Measurements from ENCODE around the gene IRF2. TPM values are rescaled to one million over a fixed set of nuclear protein-coding genes. Genes with fewer than 3 reads are reported as not detected.
A peak's percentile ranks its signal among the peaks of the same experiment; 100 is the strongest.

The IRF2 gene
- polyA plus RNA-seq, 1 donor, result 38.8 TPM

DNA sequence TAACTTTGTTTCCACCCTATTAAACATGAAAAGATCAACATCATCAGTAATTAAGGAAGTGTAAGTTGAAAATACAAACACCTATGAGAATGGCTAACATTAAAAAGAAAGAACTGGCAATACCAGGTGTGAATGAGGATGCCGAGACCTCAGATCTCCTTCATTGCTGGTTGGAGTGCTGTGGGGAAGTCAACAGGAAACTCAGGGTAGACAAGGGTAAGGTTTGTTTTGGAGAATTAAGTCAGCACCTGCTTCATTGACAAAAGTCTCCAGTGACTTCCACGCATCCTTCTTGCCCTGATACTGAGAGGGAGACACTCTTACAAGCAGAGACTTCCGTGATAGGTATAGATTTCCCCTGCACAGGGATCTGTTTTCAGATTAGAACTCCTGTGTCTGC, 106.1 kb downstream of the IRF2 start:
- DNase-seq, result no peak
- H3K36me3 ChIP-seq (ENCODE audit: control insufficient read depth, insufficient read depth, low read length), result no peaks in the 10 kb centered on the region
- no peak overlapping the region for H3K27ac ChIP-seq (ENCODE audit: low read length)
- no peaks in the 10 kb centered on the region for H3K27me3 ChIP-seq (ENCODE audit: control insufficient read depth, insufficient read depth, low read length)
- H3K9me3 ChIP-seq (ENCODE audit: control insufficient read depth, low read depth, low read length), result no peaks in the 10 kb centered on the region
- H3K4me3 ChIP-seq (ENCODE audit: low read length), result no peak overlapping the region
- peaks cover 14% of the 10 kb centered on the region for H3K4me1 ChIP-seq (ENCODE audit: control insufficient read depth, insufficient read depth, low read length)
- no CpG with 5 or more reads among the region's 3 CpGs for WGBS (ENCODE audit: insufficient coverage, low lambda C conversion rate)

- DNase-seq, result peak in 1 of 2 donors; percentile 53
- peaks cover 14% of the 10 kb centered on the region for H3K4me1 ChIP-seq (ENCODE audit: control insufficient read depth, insufficient read depth, low read length)
- no peaks in the 10 kb centered on the region for H3K9me3 ChIP-seq (ENCODE audit: control insufficient read depth, low read depth, low read length)
- peak overlapping the region; percentile 45 for H3K27ac ChIP-seq (ENCODE audit: low read length)
- no peaks in the 10 kb centered on the region for H3K27me3 ChIP-seq (ENCODE audit: control insufficient read depth, insufficient read depth, low read length)
- no peaks in the 10 kb centered on the region for H3K36me3 ChIP-seq (ENCODE audit: control insufficient read depth, insufficient read depth, low read length)
- H3K4me3 ChIP-seq (ENCODE audit: low read length), result no peak overlapping the region
- no CpG with 5 or more reads among the region's 5 CpGs for WGBS (ENCODE audit: insufficient coverage, low lambda C conversion rate)
Observed at GRCh38 chr4:184364100-184364921, 110.0 kb downstream of the IRF2 start.

DNA sequence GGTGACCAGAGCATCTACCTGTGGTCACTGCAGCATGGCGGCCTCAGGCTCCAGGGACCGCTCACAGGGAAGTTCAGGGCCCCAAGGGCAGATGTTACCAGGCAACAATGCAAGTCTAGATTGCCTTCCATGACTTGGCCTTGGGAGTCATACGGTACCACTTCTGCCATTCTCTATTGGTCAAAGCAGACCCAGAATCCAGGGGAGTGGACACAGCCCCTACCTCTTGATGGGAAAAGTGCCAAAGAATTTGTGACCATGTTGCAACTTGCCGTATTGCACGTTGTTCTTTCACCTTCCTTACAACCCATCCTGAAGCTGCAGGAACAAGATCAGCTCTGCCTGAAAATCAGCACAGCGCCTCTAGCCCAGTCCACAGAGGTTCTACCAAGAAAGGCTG, 111.1 kb downstream of the IRF2 start:
- no peaks in the 10 kb centered on the region for H3K27me3 ChIP-seq (ENCODE audit: control insufficient read depth, insufficient read depth, low read length)
- H3K9me3 ChIP-seq (ENCODE audit: control insufficient read depth, low read depth, low read length), result no peaks in the 10 kb centered on the region
- H3K4me3 ChIP-seq (ENCODE audit: low read length), result no peak overlapping the region
- DNase-seq, result no peak
- no peak overlapping the region for H3K27ac ChIP-seq (ENCODE audit: low read length)
- no peaks in the 10 kb centered on the region for H3K36me3 ChIP-seq (ENCODE audit: control insufficient read depth, insufficient read depth, low read length)
- peaks cover 14% of the 10 kb centered on the region for H3K4me1 ChIP-seq (ENCODE audit: control insufficient read depth, insufficient read depth, low read length)
- no CpG with 5 or more reads among the region's 6 CpGs for WGBS (ENCODE audit: insufficient coverage, low lambda C conversion rate)

- Histone ChIP-seq H3K27me3 (ENCODE audit: control insufficient read depth, insufficient read depth, low read length) (no peaks in the 10 kb centered on the region), H3K4me1 (ENCODE audit: control insufficient read depth, insufficient read depth, low read length) (peaks cover 14% of the 10 kb centered on the region), H3K27ac (ENCODE audit: low read length) (no peak overlapping the region), H3K4me3 (ENCODE audit: low read length) (no peak overlapping the region), H3K9me3 (ENCODE audit: control insufficient read depth, low read depth, low read length) (no peaks in the 10 kb centered on the region), H3K36me3 (ENCODE audit: control insufficient read depth, insufficient read depth, low read length) (no peaks in the 10 kb centered on the region)
- no CpG with 5 or more reads among the region's 4 CpGs for WGBS (ENCODE audit: insufficient coverage, low lambda C conversion rate)
- no peak for DNase-seq
Observed at GRCh38 chr4:184362396-184362795, 112.0 kb downstream of the IRF2 start.

- peaks cover 14% of the 10 kb centered on the region for H3K4me1 ChIP-seq (ENCODE audit: control insufficient read depth, insufficient read depth, low read length)
- no peaks in the 10 kb centered on the region for H3K36me3 ChIP-seq (ENCODE audit: control insufficient read depth, insufficient read depth, low read length)
- 90% methylated on average over 2 of the region's 3 CpGs for WGBS (ENCODE audit: insufficient coverage, low lambda C conversion rate)
- no peak overlapping the region for H3K27ac ChIP-seq (ENCODE audit: low read length)
- DNase-seq, result no peak
- H3K9me3 ChIP-seq (ENCODE audit: control insufficient read depth, low read depth, low read length), result no peaks in the 10 kb centered on the region
- no peak overlapping the region for H3K4me3 ChIP-seq (ENCODE audit: low read length)
- H3K27me3 ChIP-seq (ENCODE audit: control insufficient read depth, insufficient read depth, low read length), result no peaks in the 10 kb centered on the region
Observed at GRCh38 chr4:184361443-184361842, 112.9 kb downstream of the IRF2 start.

DNA sequence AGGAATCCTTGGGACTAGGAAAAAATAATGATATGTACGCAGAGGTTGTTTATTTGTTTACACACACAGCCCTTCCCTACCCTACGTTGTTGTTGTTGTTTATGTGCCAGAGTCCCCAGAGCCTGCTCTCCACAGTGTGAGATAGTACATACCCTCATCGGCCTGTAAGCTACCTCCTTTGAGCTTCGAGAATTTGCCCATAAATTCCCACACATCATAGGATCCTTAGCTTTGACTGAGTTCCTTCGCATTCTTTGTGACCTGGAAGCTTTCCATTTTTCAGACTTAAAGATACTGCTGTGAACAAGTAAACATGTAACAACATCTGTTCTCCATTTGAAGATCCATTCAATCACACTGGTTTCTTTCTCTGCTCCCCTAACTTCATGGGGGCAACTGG, 114.5 kb downstream of the IRF2 start:
- no peaks in the 10 kb centered on the region for H3K9me3 ChIP-seq (ENCODE audit: control insufficient read depth, low read depth, low read length)
- no peak for DNase-seq
- no peak overlapping the region for H3K27ac ChIP-seq (ENCODE audit: low read length)
- H3K4me1 ChIP-seq (ENCODE audit: control insufficient read depth, insufficient read depth, low read length), result peaks cover 17% of the 10 kb centered on the region
- no peak overlapping the region for H3K4me3 ChIP-seq (ENCODE audit: low read length)
- WGBS (ENCODE audit: insufficient coverage, low lambda C conversion rate), result 94% methylated on average over 2 of the region's 5 CpGs
- H3K36me3 ChIP-seq (ENCODE audit: control insufficient read depth, insufficient read depth, low read length), result no peaks in the 10 kb centered on the region
- H3K27me3 ChIP-seq (ENCODE audit: control insufficient read depth, insufficient read depth, low read length), result no peaks in the 10 kb centered on the region

DNA sequence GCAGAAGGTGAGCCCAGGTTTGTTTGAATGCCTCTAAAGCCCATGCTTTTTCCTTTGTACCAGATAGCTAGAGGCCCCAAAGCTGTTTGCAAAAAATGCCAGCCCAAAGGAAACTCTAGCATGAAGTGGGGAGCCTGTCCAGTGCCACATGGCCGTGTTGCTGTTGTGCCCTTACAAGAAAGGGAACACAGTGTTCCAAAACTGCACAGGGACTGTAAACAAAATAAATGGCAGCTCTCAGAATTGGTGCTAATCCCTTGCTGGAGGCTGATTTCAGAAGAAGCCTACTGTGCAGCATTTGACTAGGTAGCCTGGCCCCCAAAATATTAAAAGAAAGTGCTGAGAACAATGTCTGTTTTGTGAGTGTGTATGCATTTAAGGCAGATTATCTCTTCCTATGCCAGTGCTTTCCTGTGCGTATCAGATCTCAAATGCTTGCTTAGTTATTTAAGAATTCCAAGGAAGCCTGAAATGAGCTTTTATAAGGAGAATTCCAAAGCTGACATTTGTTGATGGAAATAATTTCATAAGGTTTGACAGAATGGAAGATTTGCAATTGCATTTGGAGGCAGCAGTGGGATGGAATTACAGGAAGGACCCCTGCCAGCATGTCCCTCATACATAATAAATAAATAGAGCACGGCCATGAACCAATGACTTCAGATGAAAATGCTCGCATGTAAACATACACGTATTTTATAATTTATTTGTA, 115.7 kb downstream of the IRF2 start:
- Histone ChIP-seq H3K4me1 (ENCODE audit: control insufficient read depth, insufficient read depth, low read length) (peaks cover 6% of the 10 kb centered on the region), H3K9me3 (ENCODE audit: control insufficient read depth, low read depth, low read length) (peaks cover 1% of the 10 kb centered on the region), H3K4me3 (ENCODE audit: low read length) (no peak overlapping the region), H3K27ac (ENCODE audit: low read length) (no peak overlapping the region), H3K36me3 (ENCODE audit: control insufficient read depth, insufficient read depth, low read length) (no peaks in the 10 kb centered on the region), H3K27me3 (ENCODE audit: control insufficient read depth, insufficient read depth, low read length) (no peaks in the 10 kb centered on the region)
- WGBS (ENCODE audit: insufficient coverage, low lambda C conversion rate), result 100% methylated on average over 1 of the region's 5 CpGs
- no peak for DNase-seq

DNA sequence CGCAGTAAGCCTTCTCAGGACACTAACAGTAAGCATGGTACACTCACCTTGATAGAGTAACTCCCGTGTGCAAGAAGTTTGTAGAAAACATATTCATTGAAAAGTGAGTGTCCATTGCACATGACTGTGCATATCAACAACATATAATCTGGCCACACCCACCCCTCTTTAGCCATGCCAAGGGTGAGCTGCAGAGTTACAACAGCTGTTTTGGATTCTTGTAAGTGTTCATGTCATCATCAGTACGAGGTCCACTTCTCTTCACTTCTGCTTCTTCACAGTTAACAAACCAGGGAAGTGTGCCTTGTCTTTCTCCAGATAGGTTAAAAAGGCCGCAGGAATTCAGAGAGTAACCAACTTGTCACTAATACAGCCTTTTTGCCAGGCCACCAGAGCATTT, 116.6 kb downstream of the IRF2 start:
- Histone ChIP-seq H3K4me3 (ENCODE audit: low read length) (no peak overlapping the region), H3K4me1 (ENCODE audit: control insufficient read depth, insufficient read depth, low read length) (peaks cover 6% of the 10 kb centered on the region), H3K9me3 (ENCODE audit: control insufficient read depth, low read depth, low read length) (peaks cover 2% of the 10 kb centered on the region), H3K36me3 (ENCODE audit: control insufficient read depth, insufficient read depth, low read length) (no peaks in the 10 kb centered on the region), H3K27me3 (ENCODE audit: control insufficient read depth, insufficient read depth, low read length) (no peaks in the 10 kb centered on the region), H3K27ac (ENCODE audit: low read length) (no peak overlapping the region)
- DNase-seq, result no peak
- no CpG with 5 or more reads among the region's 4 CpGs for WGBS (ENCODE audit: insufficient coverage, low lambda C conversion rate)

DNA sequence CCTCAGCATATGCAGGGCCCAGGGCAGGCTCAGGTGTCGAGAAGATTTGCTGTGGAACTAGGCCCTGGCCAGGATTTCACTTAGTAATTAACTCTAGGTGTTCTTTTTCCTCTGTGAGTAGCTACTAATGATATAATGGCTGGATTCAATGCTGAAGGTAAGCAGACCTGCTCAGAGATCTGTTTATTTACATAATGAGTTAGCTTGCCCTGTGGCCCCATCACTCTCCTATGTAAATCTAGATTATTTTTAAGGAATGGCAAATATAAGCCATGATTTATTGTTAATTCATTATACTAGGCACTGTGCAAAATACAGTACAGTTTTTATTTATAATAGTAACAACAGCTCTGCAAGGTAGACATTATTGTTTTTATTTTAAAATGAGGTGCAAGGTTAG, 117.2 kb downstream of the IRF2 start:
- H3K4me1 ChIP-seq (ENCODE audit: control insufficient read depth, insufficient read depth, low read length), result peaks cover 6% of the 10 kb centered on the region
- no CpG with 5 or more reads among the region's 1 CpG for WGBS (ENCODE audit: insufficient coverage, low lambda C conversion rate)
- no peak overlapping the region for H3K4me3 ChIP-seq (ENCODE audit: low read length)
- no peaks in the 10 kb centered on the region for H3K27me3 ChIP-seq (ENCODE audit: control insufficient read depth, insufficient read depth, low read length)
- DNase-seq, result no peak
- no peak overlapping the region for H3K27ac ChIP-seq (ENCODE audit: low read length)
- peaks cover 2% of the 10 kb centered on the region for H3K9me3 ChIP-seq (ENCODE audit: control insufficient read depth, low read depth, low read length)
- H3K36me3 ChIP-seq (ENCODE audit: control insufficient read depth, insufficient read depth, low read length), result no peaks in the 10 kb centered on the region

GRCh38 chr4:184356366-184356765, 118.0 kb downstream of the IRF2 start:
- Histone ChIP-seq H3K36me3 (ENCODE audit: control insufficient read depth, insufficient read depth, low read length) (no peaks in the 10 kb centered on the region), H3K27ac (ENCODE audit: low read length) (no peak overlapping the region), H3K4me1 (ENCODE audit: control insufficient read depth, insufficient read depth, low read length) (peaks cover 10% of the 10 kb centered on the region), H3K27me3 (ENCODE audit: control insufficient read depth, insufficient read depth, low read length) (no peaks in the 10 kb centered on the region), H3K9me3 (ENCODE audit: control insufficient read depth, low read depth, low read length) (peaks cover 2% of the 10 kb centered on the region), H3K4me3 (ENCODE audit: low read length) (no peak overlapping the region)
- DNase-seq, result no peak
- WGBS (ENCODE audit: insufficient coverage, low lambda C conversion rate), result no CpG with 5 or more reads among the region's 7 CpGs

Measured in large intestine (tissue), 3 donors.